CD4-positive, alpha-beta T cell treated with Interleukin-15 for 4 hours (primary cell): ENCODE data around the gene CNTN5.

Experiments used
- DNase-seq: peaks from one replicate; pipeline ENCODE4 v3.0.0-alpha.2; 2020; ENCODE audit warnings: low spot score

The CNTN5 gene

DNA sequence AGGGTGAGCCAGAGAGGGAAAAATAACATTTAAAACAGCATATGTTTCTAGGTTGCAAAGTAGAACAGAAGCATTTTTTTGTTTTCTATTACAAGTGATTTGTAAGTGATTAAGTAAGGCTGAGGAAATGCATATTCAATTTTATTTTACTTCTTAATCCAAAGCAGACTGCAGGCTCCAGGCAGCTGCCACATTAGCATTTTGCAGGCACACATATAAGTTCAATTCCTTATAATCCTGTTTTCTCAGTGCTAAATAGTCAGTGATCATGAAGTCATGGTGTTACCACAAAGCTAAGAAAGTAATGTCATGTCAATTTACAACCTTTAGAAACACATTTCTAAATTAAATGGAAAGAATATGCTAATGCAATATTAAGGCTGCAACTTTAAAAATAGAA lies 149.8 kb downstream of the CNTN5 start:
- no peak for DNase-seq

DNA sequence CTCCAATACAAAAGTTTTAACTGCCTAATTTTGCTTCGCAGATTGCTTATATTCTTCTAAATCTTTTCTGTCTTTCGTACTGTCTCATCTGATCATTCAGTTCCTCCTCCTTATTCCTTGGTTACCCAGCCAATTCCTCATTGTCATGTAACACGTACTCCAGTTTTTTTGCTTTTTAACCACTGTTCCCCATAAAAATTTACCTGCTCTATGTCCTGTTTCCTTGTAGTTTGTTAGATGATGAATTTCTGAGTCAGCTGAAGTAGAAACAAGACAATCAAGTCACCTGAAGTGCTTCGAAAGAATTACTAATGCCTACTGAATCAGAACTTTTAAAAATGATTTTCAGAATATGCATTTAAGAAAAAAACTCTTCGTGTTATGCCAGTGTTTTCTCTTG lies 150.6 kb downstream of the CNTN5 start:
- DNase-seq: no peak

DNA sequence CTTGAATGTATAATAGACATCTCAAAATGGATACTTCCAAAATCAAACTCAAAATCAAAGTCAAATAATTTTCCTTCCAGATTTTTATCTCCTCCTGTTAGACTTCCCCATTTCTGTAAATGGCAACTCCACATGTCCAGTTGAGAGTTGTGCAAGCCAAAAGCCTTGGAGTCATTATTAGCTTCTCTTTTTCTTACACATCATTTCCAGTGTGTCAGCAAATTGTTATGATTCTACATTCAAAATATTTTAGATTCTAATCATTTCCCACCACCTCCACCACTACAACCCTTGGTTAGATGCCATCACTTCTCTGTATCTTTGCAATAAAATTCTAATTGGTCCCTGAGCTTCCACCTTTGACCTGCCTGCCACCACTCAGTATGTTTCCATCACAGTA lies 155.7 kb downstream of the CNTN5 start:
- no peak for DNase-seq

DNA sequence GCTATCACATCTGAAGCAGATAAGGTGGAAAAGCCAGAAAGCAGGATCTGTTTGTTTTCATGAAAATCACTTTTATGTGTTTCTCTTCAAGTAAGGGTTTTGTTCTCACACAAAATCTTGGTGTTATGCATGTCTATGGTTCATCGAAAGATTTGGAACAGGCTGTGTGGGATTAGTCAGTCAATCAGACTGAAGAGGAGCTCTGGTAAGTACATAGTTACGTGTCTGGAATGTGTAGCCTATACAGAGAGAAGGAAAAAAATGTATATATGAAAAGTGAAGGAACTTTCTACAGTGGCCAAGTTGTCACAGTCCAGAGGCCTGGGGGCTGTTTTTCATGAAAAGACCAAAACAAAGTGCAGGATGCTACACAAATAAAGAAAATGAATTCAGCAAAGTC lies 156.7 kb downstream of the CNTN5 start:
- no peak for DNase-seq

DNA sequence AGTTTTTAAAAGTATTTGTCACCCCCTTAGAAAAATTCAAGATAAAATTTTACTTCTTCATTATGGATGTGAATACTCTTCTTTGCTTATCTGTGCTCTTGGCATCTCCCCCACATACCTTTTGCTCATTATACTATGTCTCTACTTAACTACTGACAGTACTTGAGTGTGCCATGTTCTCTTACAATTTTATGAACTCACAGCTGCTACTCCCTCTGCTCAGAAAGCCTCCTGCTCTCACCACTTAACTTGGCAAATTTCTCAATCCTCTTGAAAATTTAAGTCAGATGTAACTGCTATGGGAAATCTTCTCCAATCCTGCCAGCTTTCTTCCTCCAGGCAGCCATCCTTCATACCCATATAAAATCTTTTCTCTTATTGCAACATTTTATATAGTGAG lies 163.4 kb downstream of the CNTN5 start:
- no peak for DNase-seq

DNA sequence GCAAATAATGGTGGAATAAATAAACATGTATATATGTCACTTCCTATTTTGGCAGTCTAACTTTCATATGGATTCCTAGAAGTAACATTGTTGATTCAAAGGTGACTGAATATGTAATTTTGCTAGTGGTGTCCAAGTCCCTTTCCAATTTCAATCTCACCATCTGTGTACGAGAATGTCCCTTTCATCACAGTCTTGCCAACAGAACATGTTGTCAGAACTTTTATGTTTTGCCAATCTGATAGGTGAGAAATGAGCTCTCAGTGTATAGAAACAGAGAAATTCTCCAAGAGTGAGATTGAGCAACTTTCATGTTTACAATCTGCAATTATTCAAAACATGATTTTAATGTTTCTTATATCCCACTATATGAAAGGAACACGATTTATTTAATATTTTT lies 167.5 kb downstream of the CNTN5 start:
- no peak for DNase-seq

DNA sequence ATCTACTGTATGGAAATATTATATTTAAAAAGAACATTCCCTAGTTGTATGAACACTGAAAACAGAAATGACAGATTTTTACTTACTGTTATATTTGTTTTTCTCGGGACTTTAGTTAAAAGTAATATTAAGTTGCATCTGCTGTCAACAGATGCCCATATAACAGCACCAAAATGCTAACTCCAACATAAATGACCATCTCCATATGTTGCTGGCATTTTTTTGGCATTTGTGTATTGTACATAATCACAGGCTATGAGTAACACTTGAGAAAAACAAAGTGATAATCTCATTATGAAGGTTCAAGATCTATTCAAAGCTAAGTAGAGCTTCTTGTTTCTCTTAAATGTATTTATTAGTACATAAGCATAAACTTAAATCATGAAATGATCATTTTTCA lies 172.0 kb downstream of the CNTN5 start:
- DNase-seq: no peak

DNA sequence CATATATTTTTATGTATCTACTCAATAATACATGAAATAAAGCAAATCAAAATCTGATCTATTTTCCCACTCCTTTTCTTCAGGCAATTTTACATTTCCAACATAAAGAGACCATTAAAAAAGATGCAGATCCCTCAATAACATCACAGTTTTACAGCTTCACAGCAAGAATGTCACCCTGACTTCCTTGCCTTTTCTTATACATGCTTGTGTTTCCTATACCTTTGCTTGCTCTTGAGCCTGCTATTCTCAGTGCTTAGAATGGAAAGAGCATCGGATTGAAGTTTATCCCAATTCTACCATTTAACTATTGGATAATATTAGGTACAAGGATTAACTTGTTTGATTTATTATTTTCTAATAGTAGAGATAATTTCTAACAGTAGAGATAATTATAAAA lies 176.7 kb downstream of the CNTN5 start:
- no peak for DNase-seq

DNA sequence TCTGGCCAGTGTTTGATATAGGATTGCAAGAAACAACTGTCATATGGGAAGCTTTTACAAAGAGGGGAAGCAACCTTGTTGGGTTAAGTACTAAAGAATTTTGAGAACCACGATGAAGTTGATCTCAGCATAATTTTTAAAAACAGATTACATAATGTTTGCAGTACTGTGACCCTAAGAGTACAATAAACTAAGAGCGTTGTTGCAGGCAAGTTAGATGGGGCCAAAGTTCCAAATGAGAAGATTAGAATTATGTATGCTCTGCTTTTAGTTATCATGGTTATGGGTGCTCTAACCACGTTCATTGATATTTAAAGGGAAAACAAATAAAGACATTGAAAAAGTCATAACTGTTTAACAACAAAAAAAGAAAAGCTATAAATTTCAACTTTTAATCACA lies 177.5 kb downstream of the CNTN5 start:
- DNase-seq: no peak

DNA sequence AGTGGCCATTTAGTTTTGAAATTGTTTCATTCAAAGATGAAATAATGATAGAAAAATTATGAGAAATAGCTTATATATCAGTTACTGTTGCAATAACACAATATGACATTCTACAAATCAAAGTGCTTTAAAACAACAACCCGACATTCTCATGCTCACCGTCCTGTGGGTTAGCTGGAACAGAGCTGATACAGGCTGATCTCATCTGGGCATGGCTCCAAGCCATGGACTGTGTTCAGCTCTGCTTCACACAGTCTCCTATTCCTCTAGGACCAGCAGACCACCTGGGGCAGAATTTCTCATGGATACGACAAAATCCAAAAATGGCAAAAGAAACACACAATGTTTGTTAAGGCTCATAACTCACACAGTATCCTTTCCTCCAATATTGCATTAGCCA lies 178.6 kb downstream of the CNTN5 start:
- no peak for DNase-seq

DNA sequence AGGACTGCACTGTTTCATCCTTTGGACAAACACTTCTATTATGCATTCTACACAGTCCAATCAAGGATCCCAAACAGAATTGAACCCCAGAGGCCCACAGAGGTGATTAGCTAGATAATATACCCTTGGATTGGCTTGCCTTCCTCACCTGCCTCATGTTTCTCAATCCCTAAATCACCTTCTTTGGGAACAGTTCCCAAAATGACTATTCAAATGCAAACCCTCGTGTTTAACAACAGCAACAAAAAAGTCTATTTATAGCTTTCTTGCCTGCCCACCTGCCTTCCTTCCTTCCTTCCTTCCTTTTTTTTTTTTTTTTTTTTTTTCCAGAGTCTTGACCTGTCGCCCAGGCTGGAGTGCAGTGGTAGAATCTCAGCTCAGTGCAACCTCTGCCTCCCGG lies 180.0 kb downstream of the CNTN5 start:
- DNase-seq: no peak

DNA sequence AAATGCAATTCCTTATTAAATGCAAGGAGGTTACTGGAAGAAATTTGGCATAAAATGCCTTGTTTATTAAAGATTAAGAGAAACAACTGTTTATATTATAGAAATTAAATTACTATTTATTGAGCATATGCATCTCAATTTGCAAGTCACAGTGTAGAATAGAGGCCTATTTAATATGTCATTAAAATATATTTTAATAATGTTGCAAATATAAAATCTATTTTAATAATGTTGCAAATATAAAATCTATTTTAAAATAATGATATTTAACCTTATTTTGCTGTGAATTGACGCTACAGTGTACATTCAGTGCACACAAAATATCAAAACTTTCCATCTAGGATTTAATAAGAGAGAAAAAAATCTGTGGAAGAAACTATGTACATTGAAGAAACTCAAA lies 188.1 kb downstream of the CNTN5 start:
- DNase-seq: no peak

DNA sequence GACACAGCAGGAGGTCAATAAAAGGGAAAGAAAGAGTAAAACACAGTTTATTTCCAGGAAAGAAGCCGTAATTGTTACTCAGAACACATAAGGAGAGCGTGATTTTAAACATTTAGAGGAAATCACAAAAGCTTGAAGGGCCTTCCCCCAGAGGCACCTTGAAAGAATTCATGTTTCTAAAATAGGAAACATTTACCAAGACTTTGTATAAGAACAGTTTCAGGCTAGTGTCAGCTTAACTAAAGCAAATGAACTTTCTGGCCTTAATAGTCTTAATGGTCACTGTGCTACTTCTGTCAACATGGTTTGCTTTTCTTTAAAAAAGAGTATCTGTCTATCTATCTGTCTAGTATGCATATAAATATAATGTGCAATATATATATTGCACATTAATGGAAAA lies 208.8 kb downstream of the CNTN5 start:
- DNase-seq: no peak

DNA sequence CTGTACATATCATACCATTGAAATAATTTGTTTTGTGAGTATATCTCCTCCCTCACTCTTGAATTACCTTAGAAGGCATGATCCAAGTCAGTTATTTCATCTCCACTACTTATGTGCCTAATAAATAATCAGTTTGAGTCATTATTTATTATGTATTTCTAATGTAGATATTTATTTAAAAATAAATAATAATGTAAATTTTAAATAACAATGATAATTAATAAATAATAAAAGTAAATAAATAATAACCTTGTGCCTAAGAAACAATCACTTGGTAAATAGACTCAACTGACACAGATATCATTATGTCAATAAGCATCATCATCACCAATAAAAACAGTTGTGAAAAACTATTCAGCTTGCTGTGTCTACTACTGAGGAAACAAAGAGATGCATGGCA lies 213.8 kb downstream of the CNTN5 start:
- no peak for DNase-seq

DNA sequence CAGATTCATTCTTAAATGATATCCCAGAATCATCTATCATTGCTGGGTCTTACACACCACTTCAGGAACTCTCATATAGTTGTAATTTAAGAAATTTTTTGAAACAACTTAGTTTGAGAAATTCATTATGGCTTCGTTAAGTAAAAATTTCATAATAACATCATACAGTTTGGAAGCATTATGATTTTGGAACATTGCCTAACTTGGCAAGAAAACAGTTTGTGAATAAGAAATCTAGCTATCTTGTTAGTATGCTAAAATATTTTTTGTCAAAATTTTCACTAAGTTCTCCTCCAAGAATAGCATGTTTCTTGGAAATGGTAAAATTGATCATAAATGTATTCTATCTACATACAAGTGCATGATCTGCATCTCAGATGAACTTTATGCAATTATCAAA lies 217.7 kb downstream of the CNTN5 start:
- no peak for DNase-seq

DNA sequence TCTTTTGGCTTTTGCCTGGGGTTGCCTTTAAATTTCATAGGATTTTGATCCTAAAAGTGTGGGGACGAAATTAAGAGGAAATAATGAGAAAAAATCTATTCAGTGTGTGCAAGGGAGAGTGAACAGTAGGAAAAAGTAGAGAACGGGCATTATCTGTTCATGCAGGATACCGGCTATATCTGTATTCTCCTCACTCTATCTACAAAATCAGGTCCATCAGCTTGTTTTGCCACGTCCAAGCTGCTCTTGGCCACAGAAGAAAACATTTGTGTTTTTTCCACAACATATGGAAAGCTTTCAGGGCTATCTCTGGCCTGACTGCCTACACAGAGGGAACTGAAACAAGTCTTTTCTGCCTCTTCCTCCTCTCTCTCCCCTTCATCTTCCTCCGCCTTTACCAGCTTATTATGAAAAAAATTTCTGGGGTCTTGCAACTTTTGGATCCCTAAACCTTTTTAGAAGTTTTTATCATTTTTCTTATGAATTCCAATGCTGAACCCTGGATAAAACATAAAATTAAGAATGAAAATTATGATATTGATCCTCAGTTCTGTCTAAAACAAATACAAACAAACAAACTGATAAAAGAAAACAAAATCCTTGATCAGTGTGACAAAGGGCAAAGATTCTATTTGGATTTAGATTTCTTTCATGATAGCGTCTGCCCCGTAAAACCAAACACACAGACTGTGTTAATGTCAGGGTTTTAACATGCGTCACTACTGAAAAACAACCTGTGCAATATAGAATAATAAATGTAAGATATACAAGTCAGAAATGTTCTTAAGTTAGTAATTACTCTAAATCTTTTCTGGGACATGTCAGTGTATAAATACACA lies 219.7 kb downstream of the CNTN5 start:
- DNase-seq: no peak

DNA sequence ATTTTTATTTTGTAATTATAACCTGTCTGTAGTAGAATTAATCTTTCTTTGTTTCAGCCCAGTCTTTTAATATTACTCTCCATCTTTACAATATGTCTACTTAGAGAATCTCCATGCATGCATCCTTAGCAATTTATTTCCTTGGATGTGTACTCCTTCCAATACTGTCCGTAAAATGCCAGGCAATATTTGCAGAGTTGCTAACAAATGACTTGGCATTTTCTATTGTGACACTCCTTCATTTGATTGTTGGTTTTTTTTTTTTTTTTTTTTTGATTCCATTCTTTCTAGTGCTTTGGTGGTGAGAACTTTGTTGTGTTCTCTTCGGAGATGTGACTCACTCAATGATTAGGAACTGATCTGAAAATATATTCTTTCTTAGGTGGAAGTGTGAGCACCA lies 220.3 kb downstream of the CNTN5 start:
- DNase-seq: no peak

DNA sequence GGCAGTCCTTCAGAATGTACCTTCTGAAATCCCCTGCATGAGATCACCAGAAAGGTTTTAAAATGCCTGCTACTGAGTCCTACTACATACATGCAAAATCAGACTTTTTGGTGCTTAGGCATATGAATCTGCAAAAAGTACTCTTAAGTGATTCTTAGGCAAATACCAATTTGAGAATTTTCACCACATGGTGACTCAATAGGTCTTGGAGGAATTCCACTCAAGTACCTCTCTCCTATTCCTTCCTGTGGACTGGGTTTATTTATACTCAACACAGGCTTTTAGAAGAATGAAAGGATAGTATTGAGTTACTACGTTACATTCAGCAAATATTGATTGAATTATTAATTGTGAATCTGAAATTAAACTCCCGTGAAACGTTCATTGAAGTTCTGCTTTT lies 223.9 kb downstream of the CNTN5 start:
- DNase-seq: no peak

DNA sequence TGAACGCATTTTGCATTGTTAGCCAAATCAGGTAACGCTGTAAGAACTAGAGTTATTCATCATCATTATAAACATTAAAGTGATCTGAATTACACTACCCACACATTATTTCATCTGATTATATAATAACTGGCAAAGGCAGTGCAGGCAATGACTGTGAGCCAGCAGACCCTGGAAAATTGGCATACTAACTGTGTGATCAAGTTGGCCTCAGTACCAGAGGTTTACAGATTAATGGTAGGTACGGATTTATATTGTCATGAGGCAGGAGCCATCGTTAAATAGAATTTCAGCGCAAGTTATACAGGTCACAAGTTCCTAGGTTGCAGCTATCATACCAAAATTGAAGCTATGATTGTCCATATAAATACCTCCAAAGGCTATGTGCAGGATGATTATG lies 225.4 kb downstream of the CNTN5 start:
- DNase-seq: no peak

DNA sequence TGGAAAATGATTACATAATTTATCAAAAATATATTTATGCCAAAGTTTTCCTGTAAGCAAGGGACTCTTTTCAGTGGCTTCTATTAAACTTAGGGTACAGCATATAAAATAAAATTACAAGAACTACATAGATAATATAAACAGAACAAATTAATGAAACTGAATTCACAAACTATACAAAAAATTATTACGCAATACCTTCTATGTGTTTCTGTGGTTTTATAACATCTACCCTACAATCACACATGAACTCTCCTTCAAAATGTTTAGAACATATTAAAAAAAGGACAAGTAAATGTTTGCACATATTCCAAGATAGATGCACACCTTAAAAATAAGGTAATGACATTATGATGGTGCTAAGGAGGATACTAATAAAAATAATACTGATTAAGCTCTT lies 235.9 kb downstream of the CNTN5 start:
- no peak for DNase-seq

DNA sequence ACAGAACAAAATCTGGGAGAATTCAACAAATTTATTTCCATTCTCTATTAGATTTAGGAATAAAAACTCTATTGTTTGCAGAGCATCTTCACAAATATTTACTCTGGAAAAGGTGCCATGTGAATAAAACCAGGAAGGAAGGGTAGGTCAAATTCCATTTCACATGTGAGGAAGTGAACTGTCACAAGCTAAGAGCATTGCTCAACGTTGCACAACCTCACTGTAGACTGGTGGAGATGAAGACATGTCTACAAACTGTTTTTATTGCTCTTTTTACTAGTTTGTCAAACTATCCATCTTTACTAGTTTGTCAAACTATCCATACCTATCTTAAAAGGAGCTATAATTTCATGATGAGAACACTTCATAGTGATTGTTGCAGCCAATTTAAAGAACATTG lies 236.4 kb downstream of the CNTN5 start:
- DNase-seq: no peak

DNA sequence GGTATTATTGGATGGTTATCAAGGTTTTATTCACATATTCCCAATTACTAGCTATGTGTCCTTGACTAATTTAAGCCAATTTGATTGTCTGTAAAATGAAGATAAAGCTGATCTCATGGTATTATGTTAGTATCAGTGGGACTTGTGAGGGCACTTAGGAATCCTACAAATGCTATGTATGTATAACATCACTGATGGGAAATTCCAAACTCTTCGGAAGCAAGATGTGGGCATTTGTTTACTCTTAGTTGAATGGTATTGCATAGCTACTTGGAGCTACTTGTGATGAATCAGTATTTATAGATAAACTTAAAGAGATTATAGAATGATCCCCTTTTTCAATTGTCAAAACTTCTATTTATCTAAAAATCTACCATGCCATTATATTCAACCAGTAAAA lies 239.9 kb downstream of the CNTN5 start:
- DNase-seq: no peak

DNA sequence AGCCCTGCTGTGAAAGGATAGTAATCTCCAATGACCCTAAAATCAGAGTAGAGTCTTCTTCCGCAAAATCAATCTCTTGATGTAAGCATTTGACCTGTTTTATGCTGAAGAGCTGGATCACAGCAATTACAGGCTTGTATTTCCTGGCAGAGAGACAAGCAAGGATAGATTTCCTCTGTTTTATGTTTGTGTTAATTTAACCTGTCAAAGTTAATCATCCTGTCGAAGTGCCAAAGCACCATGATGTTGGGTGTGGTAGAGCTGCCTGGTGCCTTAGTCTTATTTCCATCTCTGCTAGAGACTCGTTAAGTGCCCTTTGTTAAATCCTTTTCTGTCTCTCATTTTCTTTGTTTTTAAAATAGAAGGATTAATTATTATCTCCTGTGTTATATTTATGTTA lies 248.1 kb downstream of the CNTN5 start:
- DNase-seq: no peak

DNA sequence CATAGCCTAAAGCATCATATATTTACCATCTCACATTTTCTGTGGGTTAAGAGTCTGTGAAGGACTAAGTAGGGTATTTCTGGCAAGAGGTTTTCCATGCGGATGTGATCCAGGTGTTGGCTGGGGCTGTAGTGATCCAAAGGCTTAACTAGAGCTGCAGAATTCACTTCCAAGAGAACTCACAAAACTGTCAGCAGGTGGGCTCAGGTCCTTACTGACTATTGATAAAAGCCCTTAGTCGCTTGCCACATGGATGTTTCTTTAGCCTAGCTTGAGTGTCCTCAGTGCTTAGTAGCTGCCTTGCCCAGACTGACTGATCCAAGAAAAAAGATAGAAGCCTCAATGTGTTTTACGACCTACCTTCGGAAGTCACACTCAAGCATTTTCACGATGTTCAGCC lies 250.8 kb downstream of the CNTN5 start:
- DNase-seq: no peak

DNA sequence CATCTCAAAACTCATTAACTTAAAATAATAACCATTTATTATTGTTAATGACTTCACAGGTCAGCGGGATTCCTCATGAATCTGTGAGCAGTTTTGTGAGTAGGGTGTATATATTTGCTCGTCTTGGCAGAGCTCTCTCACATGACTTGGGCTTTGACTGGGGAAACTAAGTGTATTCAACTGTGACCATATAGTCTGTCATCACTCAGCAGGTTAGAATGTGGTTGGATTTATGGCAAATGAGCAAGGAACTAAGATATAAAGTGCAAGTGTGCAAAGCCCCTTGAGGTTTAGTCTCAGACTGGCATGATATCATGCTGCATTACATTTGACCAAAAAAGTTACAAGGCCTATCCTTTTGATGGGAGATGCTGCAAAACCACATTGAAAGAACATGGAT lies 254.8 kb downstream of the CNTN5 start:
- DNase-seq: no peak
